GM12878 (cell line): ENCODE measurements around the gene CD69. TPM values are rescaled to one million over a fixed set of nuclear protein-coding genes. Genes with fewer than 3 reads are reported as not detected.

Experiments used
- ATAC-seq: fragments of 200-7000 bp; cut with Tn5 transposase; 3 replicates; pipeline ENCODE4 v1.9.1; 2020; ENCODE audit warnings: mild to moderate bottlenecking, moderate library complexity
- BruUV-seq: library from RNA; stranded (reverse); fragments of 400-500 nt; replicated peaks from 2 replicates; lab custom pipeline; 2021; lab: Mats Ljungman, UMichigan
- CTCF ChIA-PET: fragments of 300-600 bp; sonication (Branson Sonifier 250); formaldehyde crosslinking; extraction: SDS; loops from one replicate; lab custom pipeline; 2021; ENCODE audit warnings: inconsistent platforms; lab: Yijun Ruan, JAX
- POLR2A ChIA-PET: fragments of 350-600 bp; formaldehyde crosslinking; extraction: SDS; loops from one replicate; lab custom pipeline; 2021; ENCODE audit warnings: inconsistent platforms; lab: Charles Lee
- RAD21 ChIA-PET: fragments of 300-600 bp; sonication (Branson Sonifier 250); formaldehyde crosslinking; loops from one replicate; lab custom pipeline; 2023; ENCODE audit warnings: antibody characterized with exemption; ENCODE audit not compliant: unreplicated experiment; lab: Charles Lee
- SMC1A ChIA-PET: fragments of 300-600 bp; sonication (Branson Sonifier 250); formaldehyde crosslinking; loops from one replicate; lab custom pipeline; 2023; ENCODE audit not compliant: unreplicated experiment, uncharacterized antibody; lab: Charles Lee
- DNase-seq: peaks from one replicate; pipeline ENCODE4 v3.0.0-alpha.2; 2011; ENCODE audit warnings: low read depth, low spot score
- FAIRE-seq: peaks from 3 replicates; lab custom pipeline; 2011; peaks lifted over from hg19 to GRCh38; lab: Jason Lieb, UNC
- H2AFZ ChIP-seq: 2 replicates; pipeline ENCODE4 v1.6.0; 2011; ENCODE audit warnings: low read depth, low read length, control low read depth; ENCODE audit not compliant: control insufficient read depth
- H3K27ac ChIP-seq: 2 replicates; pipeline ENCODE4 v1.5.1; 2011; ENCODE audit warnings: control low read depth; ENCODE audit not compliant: control insufficient read depth, insufficient read depth
- H3K27me3 ChIP-seq, 2 experiments: replicated peaks in 1 of 2; 2 replicates each; pipeline versions ENCODE4 v1.6.0 to v1.6.1; 2011; ENCODE audit warnings: low read length in 1 of 2; ENCODE audit not compliant: control insufficient read depth in 2 of 2, insufficient read depth in 2 of 2
- H3K36me3 ChIP-seq, 2 experiments: 2 replicates each; pipeline ENCODE4 v1.5.1; 2011; ENCODE audit warnings: low read length in 1 of 2; ENCODE audit not compliant: control insufficient read depth in 2 of 2, insufficient read depth in 2 of 2
- H3K4me1 ChIP-seq: 2 replicates; pipeline ENCODE4 v1.6.1; 2011; ENCODE audit warnings: mild to moderate bottlenecking, low read length, moderate library complexity, mixed read lengths; ENCODE audit not compliant: control insufficient read depth, insufficient read depth
- H3K4me2 ChIP-seq: 2 replicates; pipeline ENCODE4 v1.6.0; 2011; ENCODE audit warnings: control low read depth; ENCODE audit not compliant: control insufficient read depth, insufficient read depth
- H3K4me3 ChIP-seq: fragments of 200-600 bp; sonication (generic); 2 replicates; pipeline ENCODE4 v1.5.1; 2016
- H3K79me2 ChIP-seq: 2 replicates; pipeline ENCODE4 v1.6.0; 2011; ENCODE audit warnings: low read length; ENCODE audit not compliant: control insufficient read depth, insufficient read depth
- H3K9ac ChIP-seq: 2 replicates; pipeline ENCODE4 v1.8.0; 2011; ENCODE audit warnings: low read length, control low read depth, mixed read lengths; ENCODE audit not compliant: control insufficient read depth, insufficient read depth
- H3K9me3 ChIP-seq: replicated peaks from 3 replicates; pipeline ENCODE4 v1.5.1; 2011; ENCODE audit warnings: mild to moderate bottlenecking, low read length; ENCODE audit not compliant: control insufficient read depth, insufficient read depth
- H4K20me1 ChIP-seq: 2 replicates; pipeline ENCODE4 v1.6.0; 2011; ENCODE audit not compliant: control insufficient read depth, insufficient read depth
- BHLHE40 ChIP-seq, 2 experiments: fragments of 450-650 bp in 1 of 2; IDR thresholded peaks; 2 replicates each; pipeline ENCODE4 v1.6.1; 2011 to 2017; ENCODE audit warnings: low read depth in 2 of 2, borderline replicate concordance in 1 of 2, improper control_type of control experiment in 1 of 2, low read length in 1 of 2, mild to moderate bottlenecking in 1 of 2
- BMI1 ChIP-seq: fragments of 450-650 bp; IDR thresholded peaks from 2 replicates; pipeline ENCODE4 v1.6.1; 2016; ENCODE audit warnings: mild to moderate bottlenecking, moderate library complexity, borderline replicate concordance
- EGR1 ChIP-seq, 2 experiments: IDR thresholded peaks; 1 replicate in 1 of 2; 2 replicates in 1 of 2; pipeline ENCODE4 v1.6.1; 2011 to 2012; ENCODE audit warnings: low read depth in 2 of 2, low read length in 2 of 2, borderline replicate concordance in 1 of 2, mild to moderate bottlenecking in 1 of 2, moderate library complexity in 1 of 2
- GABPA ChIP-seq: IDR thresholded peaks from 2 replicates; pipeline ENCODE4 v1.6.1; 2014; ENCODE audit warnings: antibody characterized with exemption, low read depth, mild to moderate bottlenecking, inconsistent platforms
- IRF5 ChIP-seq: fragments of 450-650 bp; IDR thresholded peaks from 2 replicates; pipeline ENCODE4 v1.6.1; 2017; ENCODE audit warnings: borderline replicate concordance
- MXI1 ChIP-seq: fragments of 150-350 bp; IDR thresholded peaks from 2 replicates; pipeline ENCODE4 v1.6.1; 2011; ENCODE audit warnings: low read depth, mild to moderate bottlenecking, inconsistent platforms, low read length, improper control_type of control experiment
- MYB ChIP-seq: fragments of 150-350 bp; IDR thresholded peaks from 2 replicates; pipeline ENCODE4 v1.6.1; 2014; ENCODE audit warnings: mild to moderate bottlenecking, low read depth, low read length, borderline replicate concordance
- NFIC ChIP-seq: IDR thresholded peaks from 2 replicates; pipeline ENCODE4 v1.6.1; 2012; ENCODE audit warnings: low read depth, mild to moderate bottlenecking, inconsistent platforms, low read length, moderate library complexity
- NR2F1 ChIP-seq: fragments of 450-650 bp; conservative IDR thresholded peaks from 2 replicates; pipeline ENCODE4 v1.6.1; 2017; ENCODE audit warnings: mild to moderate bottlenecking
- POLR2AphosphoS5 ChIP-seq: IDR thresholded peaks from 2 replicates; pipeline ENCODE4 v1.6.1; 2011; ENCODE audit warnings: mild to moderate bottlenecking, low read length, inconsistent platforms
- SMC3 ChIP-seq: IDR thresholded peaks from 2 replicates; pipeline ENCODE4 v1.6.1; 2011; ENCODE audit warnings: low read length, improper control_type of control experiment, borderline replicate concordance
- SP1 ChIP-seq: IDR thresholded peaks from one replicate; pipeline ENCODE4 v1.6.1; 2011; ENCODE audit warnings: low read depth, low read length
- SPI1 ChIP-seq: IDR thresholded peaks from 2 replicates; pipeline ENCODE4 v1.6.1; 2011; ENCODE audit warnings: low read depth, mild to moderate bottlenecking, low read length, moderate library complexity, borderline replicate concordance; ENCODE audit not compliant: insufficient read depth
- SRF ChIP-seq, 2 experiments: IDR thresholded peaks; 2 replicates each; pipeline ENCODE4 v1.6.1; 2011; ENCODE audit warnings: low read depth in 2 of 2, low read length in 2 of 2, mild to moderate bottlenecking in 1 of 2, moderate library complexity in 1 of 2
- STAT1 ChIP-seq: fragments of 450-650 bp; conservative IDR thresholded peaks from 2 replicates; pipeline ENCODE4 v1.6.1; 2014; ENCODE audit warnings: antibody characterized with exemption, mild to moderate bottlenecking
- TCF12 ChIP-seq: IDR thresholded peaks from 2 replicates; pipeline ENCODE4 v1.6.1; 2011; ENCODE audit warnings: low read depth, mild to moderate bottlenecking, low read length
- ZSCAN29 ChIP-seq: fragments of 450-650 bp; IDR thresholded peaks from 2 replicates; pipeline ENCODE4 v1.6.1; 2017; ENCODE audit warnings: mild to moderate bottlenecking, moderate library complexity
- WGBS: methylation state at CpG from one replicate; pipeline ENCODE4 v1.1.6; 2016; ENCODE audit warnings: low lambda C conversion rate; ENCODE audit not compliant: insufficient replicate concordance, insufficient coverage; ENCODE audit errors: missing lambda C conversion rate; 5-methylcytosine and 5-hydroxymethylcytosine counted together
- in situ Hi-C: fragments of 300-500 bp; cut with MboI; formaldehyde crosslinking; loops from 9 replicates; pipeline ENCODE4 v1.14.3; 2018; ENCODE audit warnings: mixed read lengths
- intact Hi-C: fragments of 100-400 bp; cut with micrococcal nuclease; formaldehyde crosslinking; loops from one replicate; pipeline ENCODE4 v1.14.2; 2022; ENCODE audit not compliant: unreplicated experiment
- polyA plus RNA-seq, 11 experiments: library from polyadenylated mRNA; depleted of rRNA in 4 of 11; unstranded in 6 of 11; stranded (reverse) in 5 of 11; fragments of >200 nt; fragmentation: Nextera tagmentation in 4 of 11; fragmentation: Illumina TruSeq in 1 of 11; extraction: Ambion mirVana in 4 of 11; extraction: Trizol in 1 of 11; gene quantifications; 1 replicate in 1 of 11; 2 replicates in 10 of 11; pipeline versions ENCODE4 v1.2.1 to v1.2.3, GENCODE V29; 2011 to 2016; ENCODE audit warnings: inconsistent platforms in 2 of 11, missing spikeins in 2 of 11, low read depth in 1 of 11
- total RNA-seq, 4 experiments: library from RNA; depleted of rRNA in 3 of 4; stranded (reverse); fragments of >200 nt in 3 of 4; fragmentation: Illumina TruSeq in 1 of 4; extraction: Trizol in 1 of 4; gene quantifications; 2 replicates each; pipeline versions ENCODE4 v1.2.1 to v1.2.3, GENCODE V29; 2013 to 2021

The CD69 gene
- total and polyA plus RNA-seq, 10 of the 15 experiments (the other 5 are each of a cell fraction or from before 2014, with no cell fraction given) = 7.3 to 156 (median 15.0) TPM

DNA sequence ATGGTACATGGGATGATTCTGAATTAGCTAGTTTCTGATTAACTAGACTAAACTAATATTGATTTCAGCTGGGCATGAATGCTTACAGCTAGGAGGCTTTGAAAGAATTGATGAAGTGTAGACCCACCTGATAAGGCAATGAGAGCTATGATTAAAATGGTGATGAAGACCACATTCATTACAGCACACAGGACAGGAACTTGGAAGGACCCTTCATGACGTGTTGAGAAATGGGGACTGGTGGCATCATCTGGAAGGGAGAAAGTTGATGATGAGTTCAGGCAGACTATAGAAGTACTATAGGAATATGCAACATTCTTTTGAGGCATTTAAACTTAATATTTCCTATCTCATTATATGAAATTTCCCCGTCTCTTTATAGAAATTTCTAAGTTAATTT lies 4.5 kb downstream of the CD69 start:
- ATAC-seq = no peak
- peak; percentile 57 for TF ChIP-seq POLR2AphosphoS5
- 0 out of 2 replicates have a peak, but pooled peaks have one; percentile 28 for TF ChIP-seq ZSCAN29
- no peak for TF ChIP-seq BHLHE40 (IDR thresholded peaks at IDR 0.05; ENCODE audit: borderline replicate concordance in 1 of 2, low read depth in 2 of 2, low read length in 1 of 2)
- FAIRE-seq = no peak
- H3K27ac ChIP-seq = no peak overlapping the region
- H3K4me1 ChIP-seq = 0 out of 2 replicates have a peak, but pooled peaks cover 2% of the 10 kb centered on the region
- ChIA-PET POLR2A (interaction anchor here (0.6 to 3.0 kb wide), 5 partner anchors 11 to 1822 kb away, joined by 3 to 18 read pairs (median 5); no protein-coding TSS in a partner anchor), CTCF (interaction anchor here (0.9 to 19.3 kb wide), 6 partner anchors 10 to 43 kb away, joined by 3 to 835 read pairs (median 4); no protein-coding TSS in a partner anchor), RAD21 (interaction anchor here (1.2 to 17.5 kb wide), 4 partner anchors 13 to 41 kb away, joined by 3 to 577 read pairs (median 70); no protein-coding TSS in a partner anchor), SMC1A (interaction anchor here (0.6 to 22.8 kb wide), 11 partner anchors 11 to 172 kb away, joined by 3 to 814 read pairs (median 4); no protein-coding TSS in a partner anchor)
- in situ Hi-C loops = no loop called here
- no peaks in the 10 kb centered on the region for H4K20me1 ChIP-seq
- H3K79me2 ChIP-seq = peaks cover 41% of the 10 kb centered on the region
- no peak for DNase-seq
- no peak overlapping the region for H2AFZ ChIP-seq
- no peak overlapping the region for H3K9ac ChIP-seq
- H3K27me3 ChIP-seq = no peaks in the 10 kb centered on the region
- no TSS peak for BruUV-seq
- WGBS = 38% methylated on average over 2 of the region's 2 CpGs
- no peak overlapping the region for H3K4me3 ChIP-seq
- no peak overlapping the region for H3K4me2 ChIP-seq
- intact Hi-C loops = no loop called here
- no peaks in the 10 kb centered on the region for H3K9me3 ChIP-seq
- peaks cover 0 to 14% of the 10 kb centered on the region in 2 experiments; a peak in 3 of 4 replicates for H3K36me3 ChIP-seq

DNA sequence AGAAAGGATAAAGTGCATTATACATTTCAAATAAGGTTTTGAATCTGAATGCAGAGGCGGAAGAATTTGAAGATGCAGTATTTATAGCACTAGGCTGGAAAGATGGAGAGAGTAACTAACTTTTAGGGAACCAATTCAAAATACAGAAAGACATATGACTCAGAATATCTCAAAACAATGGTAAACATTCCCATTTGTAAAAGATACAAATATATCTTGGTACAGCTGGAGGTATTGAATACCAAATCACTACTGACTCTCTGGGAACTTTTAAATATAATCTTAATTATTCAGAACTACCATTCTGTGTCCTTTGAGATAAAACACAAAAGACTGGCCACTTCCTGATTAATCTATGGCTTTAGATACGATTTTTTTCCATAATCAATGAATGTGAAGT lies 5.1 kb downstream of the CD69 start:
- SMC1A ChIA-PET = interaction anchor here (0.9 to 22.8 kb wide), 10 partner anchors 10 to 172 kb away, joined by 3 to 814 read pairs (median 6); no protein-coding TSS in a partner anchor
- Histone ChIP-seq H3K9me3 (no peaks in the 10 kb centered on the region), H3K4me2 (no peak overlapping the region), H3K4me1 (no peaks in the 10 kb centered on the region), H3K36me3 (peaks cover 0 to 14% of the 10 kb centered on the region in 2 experiments; a peak in 3 of 4 replicates), H3K79me2 (peaks cover 39% of the 10 kb centered on the region), H2AFZ (no peak overlapping the region), H3K27ac (no peak overlapping the region), H4K20me1 (no peaks in the 10 kb centered on the region), H3K27me3 (no peaks in the 10 kb centered on the region), H3K4me3 (no peak overlapping the region), H3K9ac (no peak overlapping the region)
- ATAC-seq = no peak
- POLR2A ChIA-PET = interaction anchor here (0.6 to 1.7 kb wide), 5 partner anchors 11 to 1823 kb away, joined by 3 to 8 read pairs (median 5); no protein-coding TSS in a partner anchor
- CTCF ChIA-PET = interaction anchor here (0.9 to 19.3 kb wide), 7 partner anchors 9 to 44 kb away, joined by 3 to 835 read pairs (median 4); no protein-coding TSS in a partner anchor
- DNase-seq = no peak
- no peak for FAIRE-seq
- 48% methylated on average over 2 of the region's 2 CpGs for WGBS
- RAD21 ChIA-PET = interaction anchor here (1.2 to 17.5 kb wide), 5 partner anchors 11 to 42 kb away, joined by 3 to 577 read pairs (median 5); no protein-coding TSS in a partner anchor
- in situ Hi-C loops = no loop called here
- no TSS peak for BruUV-seq
- intact Hi-C loops = no loop called here
- no peak for TF ChIP-seq SMC3
- TF ChIP-seq SPI1 = no peak
- no peak for TF ChIP-seq SRF (IDR thresholded peaks at IDR 0.05; ENCODE audit: low read depth in 2 of 2, low read length in 2 of 2)
- no peak for TF ChIP-seq SP1
- no peak for TF ChIP-seq NFIC
- TF ChIP-seq NR2F1 = no peak
- no peak for TF ChIP-seq IRF5
- TF ChIP-seq BMI1 = no peak
- TF ChIP-seq MXI1 = no peak
- no peak for TF ChIP-seq MYB
- TF ChIP-seq STAT1 = no peak
- TF ChIP-seq TCF12 = no peak
- TF ChIP-seq GABPA = no peak
- TF ChIP-seq EGR1 (IDR thresholded peaks at IDR 0.05; ENCODE audit: borderline replicate concordance in 1 of 2, low read depth in 2 of 2, low read length in 2 of 2) = no peak
